Heart left ventricle (tissue), 13 donors: ENCODE measurements around the gene SRC.

Experiments
- POLR2A ChIP-seq, 2 donors: fragments of 450-650 bp; IDR thresholded peaks; one replicate each; pipeline ENCODE4 v1.6.1; 2017; ENCODE audit warnings: antibody characterized with exemption in 2 of 2, mild to moderate bottlenecking in 2 of 2, moderate library complexity in 2 of 2
- TF ChIP-seq, protein P1 (sequence below), 12 donors: fragments of 200-600 bp; sonication (generic) in 4 of 12; IDR thresholded peaks; one replicate each; pipeline versions ENCODE4 v1.5.0 to v1.8.0; 2018 to 2022; ENCODE audit warnings: antibody characterized with exemption in 12 of 12, mild to moderate bottlenecking in 5 of 12
- donor health status: ischemic (EF 13 %, LVEDD 7.1; RV severe dilation, severe dysfunction).
- donor health status: DM: no; HTN: yes; CAD: no.
- donor health status: DM: no; HTN: no; CAD: no.
- donor health status: ischemic (EF 25% LVEDD 6.9; RV normal size, moderate dysfunction).
- donor health status: ischemic (EF 25% LVEDD 5.7; RV mildly dilated, moderate dysfunction).
- donor health status: ischemic (EF 35%, LVEDD 5.7; RV mildly dilated, moderate dysfunction).
- donor health status: nonischemic (EF 11% LVEDD 7.7; RV severe dilation, severe dysfunction).
- donor health status: DM: yes; HTN: yes; CAD: no.
- donor health status: PGD.
- donor health status: ischemic (EF 29% LVEDD 5.4; RV normal size, mild dysfunction).
- donor health status: nonischemic (EF 23%, LVEDD 6.1; RV moderate dilation, normal function).

DNA sequence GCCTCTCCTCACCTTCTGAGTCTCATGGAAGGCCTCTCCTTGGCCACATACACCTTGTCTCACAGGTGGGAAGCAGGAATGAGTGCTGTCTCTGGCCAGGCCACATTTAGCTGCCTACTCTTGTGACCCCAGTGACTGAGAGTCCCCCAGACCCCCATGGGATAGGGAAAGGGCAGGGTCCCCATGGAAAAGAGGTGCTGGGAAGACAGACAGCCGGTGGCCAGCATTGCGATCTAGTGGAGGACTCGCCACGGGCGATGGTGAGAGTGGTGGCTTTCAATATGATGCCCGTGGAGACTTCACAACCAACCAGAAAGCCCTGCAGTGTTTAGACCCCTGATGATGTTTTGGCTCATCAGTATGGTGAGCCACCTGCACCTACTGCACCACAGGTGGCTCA is 36.6 kb upstream of the SRC start:
- TF ChIP-seq, protein P1, sequence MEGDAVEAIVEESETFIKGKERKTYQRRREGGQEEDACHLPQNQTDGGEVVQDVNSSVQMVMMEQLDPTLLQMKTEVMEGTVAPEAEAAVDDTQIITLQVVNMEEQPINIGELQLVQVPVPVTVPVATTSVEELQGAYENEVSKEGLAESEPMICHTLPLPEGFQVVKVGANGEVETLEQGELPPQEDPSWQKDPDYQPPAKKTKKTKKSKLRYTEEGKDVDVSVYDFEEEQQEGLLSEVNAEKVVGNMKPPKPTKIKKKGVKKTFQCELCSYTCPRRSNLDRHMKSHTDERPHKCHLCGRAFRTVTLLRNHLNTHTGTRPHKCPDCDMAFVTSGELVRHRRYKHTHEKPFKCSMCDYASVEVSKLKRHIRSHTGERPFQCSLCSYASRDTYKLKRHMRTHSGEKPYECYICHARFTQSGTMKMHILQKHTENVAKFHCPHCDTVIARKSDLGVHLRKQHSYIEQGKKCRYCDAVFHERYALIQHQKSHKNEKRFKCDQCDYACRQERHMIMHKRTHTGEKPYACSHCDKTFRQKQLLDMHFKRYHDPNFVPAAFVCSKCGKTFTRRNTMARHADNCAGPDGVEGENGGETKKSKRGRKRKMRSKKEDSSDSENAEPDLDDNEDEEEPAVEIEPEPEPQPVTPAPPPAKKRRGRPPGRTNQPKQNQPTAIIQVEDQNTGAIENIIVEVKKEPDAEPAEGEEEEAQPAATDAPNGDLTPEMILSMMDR (IDR thresholded peaks at IDR 0.05), result no peak
- TF ChIP-seq POLR2A (IDR thresholded peaks at IDR 0.05), result no peak
